NCI-H146 treated with DMSO at 0.1 percent for 48 hours (cell line): ENCODE measurements around the gene MYOG.

Source experiments
- DNase-seq: peaks from one replicate; lab custom pipeline; 2025; ENCODE audit not compliant: unreplicated experiment; lab: John Stamatoyannopoulos, UW

Gene MYOG

GRCh38 chr1:203091199-203091477, 5.3 kb upstream of the MYOG start:
- no peak for DNase-seq

DNA sequence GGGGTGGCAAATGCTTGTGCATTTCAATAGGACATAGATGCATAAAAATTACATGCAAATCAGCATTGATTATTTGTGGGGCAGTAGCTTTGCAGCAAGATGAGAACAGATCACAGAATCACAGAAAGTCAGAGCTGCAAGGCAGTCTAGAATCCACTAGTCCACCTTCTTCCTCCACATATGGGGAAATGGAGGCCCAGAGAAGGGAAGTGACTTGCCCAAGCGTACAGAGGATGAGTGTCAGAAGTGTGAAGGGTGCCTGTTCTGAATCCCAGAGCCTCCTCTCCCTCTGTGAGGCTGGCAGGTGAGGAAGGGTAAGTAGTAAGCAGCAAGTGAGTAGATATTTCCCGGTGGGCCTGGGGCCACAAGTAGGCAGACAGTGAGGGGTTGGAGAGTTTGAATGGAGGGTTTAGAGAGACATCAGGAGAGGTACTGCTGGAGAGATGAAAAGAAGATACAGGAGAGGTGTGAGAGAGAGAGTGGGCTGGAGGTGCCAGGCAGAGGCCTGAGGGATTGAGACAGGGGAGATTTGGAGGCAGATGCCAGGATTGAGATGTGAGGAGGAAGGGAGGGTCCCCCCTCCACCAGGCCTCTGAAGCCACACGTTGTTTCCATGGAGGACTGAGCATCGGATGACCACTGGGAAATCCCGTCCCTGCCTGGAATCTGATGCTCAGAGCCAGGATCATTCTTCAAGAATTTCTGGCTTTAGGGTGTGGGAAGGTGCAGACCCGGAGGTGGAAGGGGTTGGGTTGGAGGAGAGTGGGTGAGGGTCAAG, 4.8 kb upstream of the MYOG start:
- no peak for DNase-seq

GRCh38 chr1:203089651-203090045, 3.8 kb upstream of the MYOG start:
- DNase-seq = no peak

- DNase-seq = no peak
These were observed 3.3 kb upstream of the MYOG start for GRCh38 chr1:203089001-203089650.

- DNase-seq = no peak
These were observed 2.6 kb upstream of the MYOG start for GRCh38 chr1:203088441-203088840.

DNA sequence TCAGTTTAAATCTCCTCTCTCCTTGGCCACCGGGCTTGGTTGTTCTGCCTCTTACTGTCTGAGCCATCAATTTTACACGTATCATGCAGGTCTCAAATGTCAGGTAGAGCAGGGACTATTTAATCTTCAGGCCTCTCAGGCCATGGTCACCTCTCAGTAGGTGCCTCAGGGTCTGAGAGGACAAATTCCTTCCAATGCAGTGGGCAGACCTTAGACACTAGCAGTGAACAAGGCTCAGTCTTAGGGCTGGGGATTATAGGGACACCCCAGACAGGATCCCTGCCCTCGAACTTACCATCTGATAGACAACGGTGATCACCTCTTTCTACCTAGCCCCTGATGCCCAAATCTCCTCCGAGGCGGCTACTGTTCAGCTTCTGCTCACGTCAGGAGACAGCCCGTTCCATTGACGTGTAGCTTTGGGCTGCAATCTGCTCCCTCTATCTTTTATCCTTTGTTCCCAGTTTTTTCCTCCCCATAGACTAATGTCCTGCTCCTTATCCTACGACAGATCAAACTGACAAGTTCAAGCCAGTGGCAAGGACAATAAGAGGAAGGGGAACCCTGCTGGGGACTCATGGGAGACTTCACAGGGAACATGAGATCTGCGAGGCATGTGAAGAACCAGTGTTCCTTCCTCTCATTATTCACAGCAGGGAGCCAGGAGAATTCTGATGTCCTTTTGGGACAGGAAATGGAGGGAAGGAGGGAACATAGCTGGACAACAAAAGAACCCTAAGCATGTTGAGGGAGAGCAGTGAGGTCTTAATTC, 1.4 kb upstream of the MYOG start:
- no peak for DNase-seq

DNA sequence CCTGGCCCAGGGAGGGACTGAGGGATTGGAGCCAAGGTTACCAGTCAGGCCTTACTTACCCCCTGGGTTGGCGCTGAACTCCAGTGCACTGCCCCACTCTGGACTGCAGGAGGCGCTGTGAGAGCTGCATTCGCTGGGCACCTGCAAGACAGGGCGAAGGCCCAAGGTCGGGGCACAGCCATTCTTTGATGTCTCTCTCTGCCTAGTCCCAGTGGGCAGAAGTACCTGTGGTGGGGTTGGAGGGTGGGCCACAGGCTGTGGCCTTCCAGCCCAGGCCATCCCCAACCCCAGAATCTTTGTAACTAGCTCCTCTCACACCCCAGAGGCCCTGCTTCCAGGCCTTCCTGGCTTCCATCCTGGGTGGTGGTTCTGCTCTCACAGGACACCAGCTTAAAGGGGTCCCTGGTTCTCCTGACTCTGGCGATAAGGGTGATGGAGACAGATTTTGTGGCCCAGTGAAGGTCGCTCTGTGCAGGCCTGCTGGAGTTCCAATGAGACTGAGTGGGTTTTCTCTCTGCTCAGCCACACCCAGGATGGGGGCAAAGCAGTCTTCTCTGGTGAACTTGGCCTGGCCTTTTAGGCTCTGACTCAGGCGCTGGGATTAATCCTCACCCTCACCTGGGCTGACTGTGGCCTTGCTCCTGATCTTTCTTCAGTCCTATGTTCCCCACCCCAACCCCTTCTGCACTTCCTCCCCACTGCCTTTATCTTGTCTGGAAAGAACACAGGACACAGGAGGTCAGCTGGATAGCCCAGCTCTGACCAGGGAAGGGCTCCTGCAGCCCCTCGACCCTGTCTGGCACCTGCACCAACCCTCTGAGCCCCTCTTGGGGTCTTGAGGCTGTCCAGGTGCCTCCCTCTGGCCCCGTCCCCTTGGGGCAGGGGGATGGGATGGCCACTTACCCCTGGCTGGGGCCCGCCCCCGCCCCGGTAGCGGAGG, 954 bp downstream of the MYOG start:
- DNase-seq = no peak

DNA sequence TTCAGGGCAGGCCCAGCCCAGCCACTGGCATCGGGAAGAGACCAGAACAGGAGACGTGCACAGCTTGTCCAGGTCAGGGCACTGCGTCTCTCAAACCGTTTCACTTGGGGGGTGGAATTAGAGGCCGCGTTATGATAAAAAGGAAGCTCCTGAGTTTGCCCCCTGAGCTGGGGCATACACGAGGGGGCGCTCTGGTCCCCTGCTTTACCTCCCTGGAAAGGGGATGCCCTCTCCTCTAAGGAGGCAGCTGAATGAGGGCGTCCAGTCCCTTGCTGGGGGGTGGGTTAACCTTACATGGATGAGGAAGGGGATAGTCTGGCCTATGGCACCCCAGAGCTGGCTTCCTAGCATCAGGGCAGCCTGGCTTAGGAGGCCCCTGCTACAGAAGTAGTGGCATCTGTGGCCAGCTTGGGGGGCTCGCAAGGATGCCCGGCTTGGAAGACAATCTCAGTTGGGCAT, 2.3 kb downstream of the MYOG start:
- no peak for DNase-seq

GRCh38 chr1:203082571-203083462, 3.0 kb downstream of the MYOG start:
- no peak for DNase-seq

DNA sequence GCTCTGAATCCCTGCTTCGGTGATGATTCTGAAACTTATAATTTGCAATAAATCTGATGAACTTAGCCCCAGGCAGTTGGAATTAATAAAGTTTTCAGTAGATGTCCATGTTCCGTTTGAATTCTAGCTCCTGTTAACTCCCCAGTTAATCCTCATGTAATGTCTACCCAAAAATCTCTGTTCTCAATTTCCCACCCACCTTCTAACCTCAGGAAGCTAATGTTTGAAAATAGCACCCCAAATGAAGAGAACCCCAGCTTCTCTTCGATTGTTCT, 3.6 kb downstream of the MYOG start:
- DNase-seq = no peak

DNA sequence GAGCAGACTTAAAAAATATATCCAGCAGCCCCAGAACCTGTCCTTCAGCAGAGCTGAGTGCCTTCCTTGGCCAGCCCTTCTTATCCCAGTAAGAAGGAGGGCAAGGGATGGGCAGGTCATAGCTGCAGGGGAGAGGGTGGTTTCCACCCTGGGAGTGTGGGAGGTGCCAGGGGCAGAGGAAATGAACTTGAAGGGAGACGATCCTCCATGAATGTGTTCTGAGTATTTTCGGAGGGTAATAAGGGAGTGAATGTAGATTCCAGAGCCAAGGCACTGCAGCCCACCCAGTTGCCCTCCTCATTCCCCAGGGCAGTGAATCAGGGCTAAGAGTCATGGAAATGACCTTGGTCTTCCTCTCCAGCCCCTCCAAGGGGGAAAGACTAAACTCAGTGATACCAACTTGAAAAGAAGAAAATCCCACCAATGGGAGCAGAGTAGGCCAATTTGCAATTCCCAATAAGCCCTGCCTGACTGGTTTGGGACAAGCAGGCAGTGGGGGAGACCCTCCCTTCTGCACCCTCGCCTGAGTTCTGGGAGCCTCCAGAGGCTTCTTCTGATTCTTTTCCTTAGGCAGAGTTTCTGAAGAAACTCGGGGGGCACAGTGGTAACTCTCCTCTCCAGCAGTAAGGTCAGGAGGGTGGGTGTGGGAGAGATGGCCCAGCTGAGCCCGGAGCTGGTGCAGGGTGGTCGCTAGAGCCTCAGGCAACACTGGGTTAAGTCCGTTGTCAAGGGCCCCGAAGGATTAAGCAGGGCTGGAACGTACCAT, 4.2 kb downstream of the MYOG start:
- DNase-seq = no peak

DNA sequence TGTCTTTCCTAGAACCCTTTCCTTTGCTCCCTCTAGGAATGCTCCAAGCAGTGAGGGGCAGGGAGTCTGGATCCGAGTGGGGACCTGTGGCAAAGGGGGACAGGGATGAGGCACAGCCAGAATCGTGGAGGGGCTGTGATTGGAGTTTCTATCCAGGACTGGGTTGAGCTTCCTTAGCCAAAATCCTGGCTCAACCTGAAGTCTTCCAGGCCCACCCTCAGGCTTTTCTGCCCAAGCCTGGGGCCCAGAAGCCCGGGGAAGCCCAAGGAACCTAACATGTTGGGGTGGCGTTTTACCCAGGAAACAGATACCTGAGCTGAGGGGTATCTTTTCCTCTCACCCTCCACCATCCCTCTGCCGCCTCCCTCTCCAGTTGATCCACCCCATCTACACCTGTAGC, 5.4 kb downstream of the MYOG start:
- no peak for DNase-seq

DNA sequence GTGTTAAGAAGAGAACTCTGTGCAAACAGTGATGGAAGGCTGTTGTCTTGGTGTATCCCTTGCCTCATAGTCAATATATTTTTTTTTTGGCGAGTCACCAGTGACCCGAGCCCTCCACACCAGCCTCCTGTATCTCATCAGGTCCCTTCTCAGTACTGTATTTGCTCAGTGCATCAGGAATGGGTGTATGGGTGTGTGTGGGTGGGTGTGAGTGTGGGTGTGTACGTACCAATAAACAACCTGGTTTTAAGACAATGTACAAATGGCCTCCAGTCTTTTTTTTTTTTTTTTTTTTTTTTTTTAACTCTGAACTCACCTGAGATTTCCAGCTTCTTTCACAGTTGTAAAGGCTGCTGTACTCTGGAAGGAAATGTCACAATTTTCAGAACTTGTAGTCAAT, 7.3 kb downstream of the MYOG start:
- no peak for DNase-seq

DNA sequence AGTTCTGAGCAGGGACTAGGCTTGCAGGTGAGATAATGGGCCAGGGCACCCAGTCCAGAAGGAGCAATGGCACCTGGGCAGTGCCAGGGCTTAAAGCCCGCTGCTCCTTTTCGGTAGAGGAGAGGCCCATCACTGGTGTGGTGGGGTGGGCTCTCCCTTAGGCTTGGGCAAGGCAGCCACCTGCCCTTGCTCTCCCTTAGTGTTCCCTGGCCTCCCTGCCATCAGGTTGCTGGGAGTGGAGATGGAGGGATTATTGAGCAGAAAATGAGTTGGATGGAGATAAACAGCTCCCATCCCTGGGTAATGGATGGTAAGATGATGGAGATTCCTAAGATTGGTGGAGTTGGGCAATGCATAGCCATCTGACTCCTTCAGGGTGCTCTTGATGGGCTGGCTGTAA, 7.9 kb downstream of the MYOG start:
- DNase-seq = no peak

GRCh38 chr1:203077367-203077766, 8.4 kb downstream of the MYOG start:
- DNase-seq = no peak

DNA sequence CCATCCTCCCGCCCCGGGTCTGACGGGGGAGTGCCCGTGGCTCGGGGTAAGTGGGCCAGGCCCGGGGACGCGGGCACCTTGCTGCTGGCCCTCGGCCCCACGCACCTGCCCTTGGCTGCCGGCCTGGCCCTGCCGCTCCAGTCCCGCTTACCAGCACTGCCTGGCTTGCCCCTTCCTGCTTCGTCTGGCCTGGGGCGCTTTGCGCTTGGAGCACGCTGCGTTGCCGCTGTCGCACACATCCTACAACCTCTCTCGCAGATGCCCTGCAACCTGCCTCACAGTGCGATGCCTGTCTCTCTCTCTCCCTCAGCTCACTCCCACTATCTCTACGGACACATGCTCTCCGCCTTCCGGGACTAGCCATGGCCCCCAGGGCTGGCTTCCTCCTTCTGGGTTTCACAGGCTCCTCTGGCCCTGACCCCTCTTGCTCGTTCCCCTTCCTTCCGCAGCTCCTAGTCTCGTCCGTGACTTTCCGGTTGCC, 9.7 kb downstream of the MYOG start:
- DNase-seq = no peak

GRCh38 chr1:203075236-203076030, 10.4 kb downstream of the MYOG start:
- DNase-seq = no peak

DNA sequence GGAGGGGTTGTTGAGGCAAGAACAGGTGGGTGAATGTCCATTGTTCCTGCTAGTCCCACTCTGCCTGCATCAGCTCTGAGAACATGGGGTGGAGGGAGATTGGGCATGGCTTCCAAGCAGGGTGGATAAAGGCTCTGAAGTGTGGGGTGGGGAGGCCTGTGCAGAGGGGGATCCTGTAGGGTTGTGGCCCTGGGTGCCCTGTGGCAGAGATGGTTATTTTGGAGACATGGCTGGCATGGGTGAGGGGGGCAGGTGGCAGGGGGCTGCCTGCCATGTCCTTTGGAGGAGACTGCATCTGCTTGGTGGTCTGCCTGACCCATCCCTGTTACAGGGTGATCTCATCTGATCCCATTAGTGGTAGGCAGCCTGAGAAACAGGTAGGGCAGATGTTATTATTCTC, 11.2 kb downstream of the MYOG start:
- no peak for DNase-seq

GRCh38 chr1:203073469-203073868, 12.3 kb downstream of the MYOG start:
- DNase-seq = no peak
